Common myeloid progenitor, CD34-positive (primary cell): Measurements from ENCODE around the gene FAM151A.

Experiments
- CTCF ChIA-PET: fragments of 350-600 bp; sonication (Branson Sonifier 250); formaldehyde crosslinking; loops from one replicate; lab custom pipeline; 2021; ENCODE audit warnings: antibody characterized with exemption; lab: Charles Lee
- POLR2A ChIA-PET: fragments of 350-600 bp; sonication (Branson Sonifier 250); formaldehyde crosslinking; loops from one replicate; lab custom pipeline; 2021; ENCODE audit warnings: antibody characterized with exemption; lab: Charles Lee
- DNase-seq, 3 donors: peaks; one replicate each; pipeline versions ENCODE4 v3.0.0 to v3.0.0-alpha.2; 2013
- H3K27ac ChIP-seq, 2 experiments: 1 replicate in 1 of 2; 2 replicates in 1 of 2; pipeline ENCODE4 v1.7.0; 2013; ENCODE audit warnings: inconsistent platforms in 2 of 2, low read length in 2 of 2, mild to moderate bottlenecking in 2 of 2, low read depth in 1 of 2, moderate library complexity in 1 of 2; ENCODE audit not compliant: severe bottlenecking in 2 of 2, insufficient read depth in 1 of 2, poor library complexity in 1 of 2
- H3K27me3 ChIP-seq, 5 experiments: replicated peaks in 2 of 5; 1 replicate in 3 of 5; 2 replicates in 2 of 5; pipeline versions ENCODE4 v1.6.1 to v1.7.0; 2013; ENCODE audit warnings: low read length in 4 of 5, mild to moderate bottlenecking in 2 of 5, moderate library complexity in 2 of 5, inconsistent platforms in 1 of 5; ENCODE audit not compliant: insufficient read depth in 5 of 5, control insufficient read depth in 4 of 5
- H3K36me3 ChIP-seq, 4 experiments: 1 replicate in 2 of 4; 2 replicates in 2 of 4; pipeline versions ENCODE4 v1.6.1 to v1.7.0; 2013; ENCODE audit warnings: low read length in 3 of 4, control low read depth in 1 of 4, mild to moderate bottlenecking in 1 of 4; ENCODE audit not compliant: control insufficient read depth in 4 of 4, insufficient read depth in 4 of 4
- H3K4me1 ChIP-seq, 4 experiments: 1 replicate in 3 of 4; 2 replicates in 1 of 4; pipeline versions ENCODE4 v1.6.1 to v1.7.1; 2013; ENCODE audit warnings: low read length in 3 of 4, mild to moderate bottlenecking in 3 of 4, control low read depth in 1 of 4, inconsistent platforms in 1 of 4, moderate library complexity in 1 of 4; ENCODE audit not compliant: control insufficient read depth in 4 of 4, insufficient read depth in 4 of 4; ENCODE audit errors: control extremely low read depth in 1 of 4
- H3K4me3 ChIP-seq, 7 experiments: 1 replicate in 4 of 7; 2 replicates in 3 of 7; pipeline versions ENCODE4 v1.5.1 to v1.7.0; 2013; ENCODE audit warnings: mild to moderate bottlenecking in 7 of 7, low read length in 6 of 7, moderate library complexity in 6 of 7, inconsistent platforms in 2 of 7, low read depth in 2 of 7, control low read depth in 1 of 7; ENCODE audit not compliant: insufficient read depth in 4 of 7, control insufficient read depth in 1 of 7; ENCODE audit errors: extremely low read depth in 1 of 7
- H3K9me3 ChIP-seq, 5 experiments: 1 replicate in 4 of 5; 2 replicates in 1 of 5; pipeline versions ENCODE4 v1.6.1 to v1.7.1; 2013; ENCODE audit warnings: low read length in 4 of 5, mild to moderate bottlenecking in 2 of 5, inconsistent platforms in 1 of 5, low read depth in 1 of 5, moderate library complexity in 1 of 5; ENCODE audit not compliant: control insufficient read depth in 4 of 5, insufficient read depth in 2 of 5; ENCODE audit errors: control extremely low read depth in 1 of 5
- WGBS: methylation state at CpG from one replicate; pipeline ENCODE4 v1.1.5; 2013; ENCODE audit not compliant: insufficient coverage; 5-methylcytosine and 5-hydroxymethylcytosine counted together

The FAM151A gene

DNA sequence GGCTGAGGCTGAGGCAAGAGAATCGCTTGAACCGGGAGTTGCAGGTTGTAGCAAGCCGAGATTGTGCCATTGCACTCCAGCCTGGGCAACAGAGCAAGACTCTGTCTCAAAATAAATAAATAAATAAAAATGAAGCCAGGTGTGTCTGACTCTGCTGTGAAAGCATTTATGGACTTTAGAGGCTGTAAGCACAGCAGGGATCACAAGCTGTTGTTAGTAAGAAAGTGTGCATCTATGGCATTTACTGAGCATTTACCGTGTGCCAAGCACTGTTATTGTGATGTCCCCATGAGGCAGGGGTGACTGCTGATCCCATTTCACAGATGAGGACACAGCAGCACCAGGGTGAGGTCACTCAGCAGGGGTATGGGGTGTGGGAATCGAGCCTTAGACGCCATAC, 20.1 kb downstream of the FAM151A start:
- no peaks in the 10 kb centered on the region for H3K27me3 ChIP-seq
- DNase-seq, result no peak
- H3K4me1 ChIP-seq, result peaks cover 0 to 39% (median 27%) of the 10 kb centered on the region in 4 experiments
- whole genome bisulfite sequencing, result 98% methylated on average over 5 of the region's 6 CpGs
- ChIA-PET POLR2A (interaction anchor here (1.6 kb wide), 1 partner anchor 56 kb away, joined by 8 read pairs; the partner anchor contains the start of gene ACOT11), CTCF (interaction anchor here (1.0 to 1.8 kb wide), 3 partner anchors 13 to 55 kb away, joined by 3 to 4 read pairs (median 3); no protein-coding TSS in a partner anchor)
- no peak overlapping the region for H3K27ac ChIP-seq
- H3K4me3 ChIP-seq, result no peak overlapping the region
- H3K9me3 ChIP-seq, result no peaks in the 10 kb centered on the region
- H3K36me3 ChIP-seq, result peaks cover 2 to 32% (median 11%) of the 10 kb centered on the region in 4 experiments

- no peaks in the 10 kb centered on the region for H3K27me3 ChIP-seq
- WGBS, result 96% methylated on average over 18 of the region's 18 CpGs
- H3K4me1 ChIP-seq, result peaks cover 0 to 45% (median 27%) of the 10 kb centered on the region in 4 experiments
- no peak overlapping the region for H3K4me3 ChIP-seq
- DNase-seq, result no peak
- POLR2A ChIA-PET, result no interaction called here
- CTCF ChIA-PET, result interaction anchor here (0.6 to 1.1 kb wide), 3 partner anchors 26 to 60 kb away, joined by 3 read pairs; no protein-coding TSS in a partner anchor
- H3K36me3 ChIP-seq, result peaks cover 2 to 32% (median 9%) of the 10 kb centered on the region in 4 experiments
- H3K27ac ChIP-seq, result peak overlapping the region in 1 of 2 experiments; percentile 3
- H3K9me3 ChIP-seq, result no peaks in the 10 kb centered on the region
Observed at GRCh38 chr1:54602554-54602953, 20.8 kb downstream of the FAM151A start.

GRCh38 chr1:54601730-54602129, 21.6 kb downstream of the FAM151A start:
- Histone ChIP-seq H3K27ac (no peak overlapping the region), H3K4me3 (no peak overlapping the region), H3K27me3 (no peaks in the 10 kb centered on the region), H3K4me1 (peaks cover 0 to 47% (median 27%) of the 10 kb centered on the region in 4 experiments), H3K9me3 (no peaks in the 10 kb centered on the region), H3K36me3 (peaks cover 2 to 30% (median 11%) of the 10 kb centered on the region in 4 experiments)
- 93% methylated on average over 7 of the region's 10 CpGs for WGBS
- ChIA-PET POLR2A (no interaction called here), CTCF (no interaction called here)
- no peak for DNase-seq

DNA sequence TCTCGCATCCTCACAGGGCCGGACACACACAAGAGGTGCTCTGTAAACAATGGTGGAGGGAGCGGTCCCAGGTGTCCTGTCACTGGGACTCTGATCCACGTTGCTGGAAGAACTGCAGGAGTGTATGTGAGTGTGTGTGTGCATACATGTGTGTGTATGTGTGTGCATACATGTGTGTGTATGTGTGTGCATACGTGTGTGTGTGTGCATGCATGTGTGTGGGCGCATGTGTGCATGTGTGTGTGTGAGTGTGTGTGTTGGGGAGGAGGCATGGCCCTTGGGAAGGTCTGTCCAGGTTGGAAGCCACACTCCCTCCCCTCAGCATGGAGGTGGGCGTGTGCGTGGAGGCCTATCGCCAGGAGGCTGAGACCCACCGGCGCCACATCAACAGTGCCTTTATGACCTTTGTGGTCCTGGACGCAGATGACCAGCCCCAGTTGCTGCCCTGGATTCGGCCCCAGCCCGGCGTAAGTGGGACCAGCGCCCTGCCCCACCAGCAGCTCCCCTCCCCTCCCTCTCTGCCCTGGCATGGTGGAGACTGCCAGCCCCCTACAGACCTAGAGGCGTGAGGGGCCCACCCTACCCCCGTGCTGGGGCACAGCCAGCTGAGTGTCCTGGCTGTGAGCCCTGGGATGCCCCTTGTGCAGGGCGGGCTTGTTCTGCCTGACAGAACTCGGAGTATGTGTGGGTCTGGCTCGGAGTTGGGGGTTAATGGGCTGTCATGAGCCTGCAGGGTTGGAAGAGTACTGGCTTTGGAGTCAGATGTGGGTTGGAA, 22.2 kb downstream of the FAM151A start:
- Histone ChIP-seq H3K4me1 (peaks cover 0 to 43% (median 24%) of the 10 kb centered on the region in 4 experiments), H3K27me3 (no peaks in the 10 kb centered on the region), H3K27ac (no peak overlapping the region), H3K36me3 (peaks cover 2 to 30% (median 10%) of the 10 kb centered on the region in 4 experiments), H3K9me3 (no peaks in the 10 kb centered on the region), H3K4me3 (no peak overlapping the region)
- POLR2A ChIA-PET, result no interaction called here
- CTCF ChIA-PET, result no interaction called here
- DNase-seq, result no peak
- 95% methylated on average over 20 of the region's 21 CpGs for WGBS

DNA sequence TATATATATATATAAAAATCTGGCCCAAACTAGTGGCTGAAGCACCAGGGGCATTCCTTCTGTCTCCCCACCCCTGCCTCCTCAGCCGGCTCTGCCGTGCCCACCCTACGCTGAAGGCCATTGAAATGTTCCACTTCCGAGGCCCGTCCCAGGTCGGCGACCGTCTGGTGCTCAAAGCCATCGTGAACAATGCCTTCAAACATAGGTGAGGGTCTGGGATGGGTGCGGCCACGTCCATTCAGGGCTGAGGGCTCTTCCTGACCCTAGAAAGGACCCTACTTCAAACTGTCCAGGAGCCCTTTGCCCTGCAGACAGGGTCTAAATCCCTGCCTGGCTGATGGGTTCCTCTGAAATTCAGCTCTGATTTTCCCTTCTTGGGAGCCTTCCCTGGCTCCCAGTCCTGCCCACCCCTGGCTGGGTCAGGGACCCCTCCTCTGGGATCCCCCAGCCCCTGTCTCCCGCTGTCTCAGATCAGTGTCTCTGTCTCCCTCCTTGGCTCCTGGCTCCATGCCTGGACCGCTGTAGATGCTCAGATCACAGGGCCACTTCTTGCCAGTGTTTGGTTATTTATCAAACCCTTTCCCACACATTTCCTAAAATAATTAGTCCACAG, 24.0 kb downstream of the FAM151A start:
- CTCF ChIA-PET, result interaction anchor here (1.0 kb wide), 1 partner anchor 28 kb away, joined by 3 read pairs; no protein-coding TSS in a partner anchor
- no peak for DNase-seq
- Histone ChIP-seq H3K27ac (no peak overlapping the region), H3K4me3 (no peak overlapping the region), H3K9me3 (no peaks in the 10 kb centered on the region), H3K27me3 (no peaks in the 10 kb centered on the region), H3K36me3 (peaks cover 2 to 38% (median 16%) of the 10 kb centered on the region in 4 experiments), H3K4me1 (peaks cover 0 to 31% (median 11%) of the 10 kb centered on the region in 4 experiments)
- WGBS, result 94% methylated on average over 10 of the region's 13 CpGs
- POLR2A ChIA-PET, result no interaction called here

- Histone ChIP-seq H3K4me1 (peaks cover 0 to 20% (median 0%) of the 10 kb centered on the region in 4 experiments), H3K27ac (no peak overlapping the region), H3K4me3 (no peak overlapping the region), H3K36me3 (peaks cover 2 to 46% (median 18%) of the 10 kb centered on the region in 4 experiments), H3K9me3 (no peaks in the 10 kb centered on the region), H3K27me3 (no peaks in the 10 kb centered on the region)
- 100% methylated on average over 1 of the region's 3 CpGs for WGBS
- CTCF ChIA-PET, result no interaction called here
- DNase-seq, result no peak
- POLR2A ChIA-PET, result no interaction called here
Observed at GRCh38 chr1:54597455-54598030, 25.8 kb downstream of the FAM151A start.
